MM.1S (cell line): ENCODE measurements around the gene VSIG10L2.

Source experiments
- DNase-seq: peaks from one replicate; pipeline ENCODE4 v3.0.0-alpha.2; 2015
- H2AFZ ChIP-seq: fragments of 300-600 bp; sonication (generic); 2 replicates; pipeline ENCODE4 v1.6.0; 2016; ENCODE audit warnings: antibody characterized with exemption, low read length
- H3F3A ChIP-seq: fragments of 300-600 bp; sonication (generic); 2 replicates; pipeline ENCODE4 v1.6.1; 2016; ENCODE audit warnings: mild to moderate bottlenecking, antibody characterized with exemption, low read length, moderate library complexity, mixed read lengths; ENCODE audit not compliant: insufficient read depth
- H3K27ac ChIP-seq: fragments of 300-600 bp; sonication (generic); 2 replicates; pipeline ENCODE4 v1.5.1; 2016; ENCODE audit warnings: mild to moderate bottlenecking, low read length
- H3K27me3 ChIP-seq: fragments of 300-600 bp; sonication (generic); replicated peaks from 2 replicates; pipeline ENCODE4 v1.6.0; 2016; ENCODE audit warnings: low read length; ENCODE audit not compliant: insufficient read depth
- H3K36me3 ChIP-seq: fragments of 300-600 bp; sonication (generic); replicated peaks from 2 replicates; pipeline ENCODE4 v1.6.1; 2016; ENCODE audit warnings: mild to moderate bottlenecking, low read length, mixed read lengths; ENCODE audit not compliant: insufficient read depth
- H3K4me1 ChIP-seq: fragments of 300-600 bp; sonication (generic); 2 replicates; pipeline ENCODE4 v1.6.1; 2016; ENCODE audit warnings: low read length, mixed read lengths
- H3K4me2 ChIP-seq: fragments of 300-600 bp; sonication (generic); 2 replicates; pipeline ENCODE4 v1.6.0; 2016; ENCODE audit warnings: low read depth, low read length
- H3K4me3 ChIP-seq: fragments of 300-600 bp; sonication (generic); 2 replicates; pipeline ENCODE4 v1.5.1; 2016; ENCODE audit warnings: low read length, mixed read lengths
- H3K79me2 ChIP-seq: fragments of 300-600 bp; sonication (generic); 2 replicates; pipeline ENCODE4 v1.6.1; 2016; ENCODE audit warnings: mixed run types, low read length, mixed read lengths
- H3K9ac ChIP-seq: fragments of 300-600 bp; sonication (generic); 2 replicates; pipeline ENCODE4 v1.6.1; 2016; ENCODE audit warnings: low read length, mixed read lengths
- H3K9me2 ChIP-seq: fragments of 300-600 bp; sonication (generic); replicated peaks from 2 replicates; pipeline ENCODE4 v1.6.1; 2016; ENCODE audit warnings: mild to moderate bottlenecking, low read length, mixed read lengths; ENCODE audit not compliant: insufficient read depth
- H3K9me3 ChIP-seq: fragments of 300-600 bp; sonication (generic); replicated peaks from 2 replicates; pipeline ENCODE4 v1.6.1; 2016; ENCODE audit warnings: mild to moderate bottlenecking, low read length, mixed read lengths; ENCODE audit not compliant: insufficient read depth
- H4K20me1 ChIP-seq: fragments of 300-600 bp; sonication (generic); 2 replicates; pipeline ENCODE4 v1.6.1; 2016; ENCODE audit warnings: mild to moderate bottlenecking, low read length, moderate library complexity, mixed read lengths; ENCODE audit not compliant: insufficient read depth
- CTCF ChIP-seq: fragments of 300-600 bp; sonication (generic); IDR thresholded peaks from 2 replicates; pipeline ENCODE4 v1.5.1; 2016; ENCODE audit warnings: antibody characterized with exemption, low read length, mixed read lengths
- EZH2 ChIP-seq: fragments of 300-600 bp; sonication (generic); optimal IDR thresholded peaks from 2 replicates; pipeline ENCODE3; 2017; ENCODE audit warnings: low read depth, mild to moderate bottlenecking, antibody characterized with exemption, low read length, mixed read lengths
- EZH2phosphoT487 ChIP-seq: fragments of 300-600 bp; sonication (generic); IDR thresholded peaks from 2 replicates; pipeline ENCODE4 v1.6.1; 2018; ENCODE audit warnings: antibody characterized with exemption, low read length

VSIG10L2 gene

GRCh38 chr11:125974284-125974683, 28.4 kb downstream of the VSIG10L2 start:
- Histone ChIP-seq H3K79me2 (no peaks in the 10 kb centered on the region), H3K4me1 (no peaks in the 10 kb centered on the region), H4K20me1 (no peaks in the 10 kb centered on the region), H3K36me3 (no peaks in the 10 kb centered on the region), H3F3A (no peaks in the 10 kb centered on the region), H3K27me3 (no peaks in the 10 kb centered on the region), H3K4me3 (no peak overlapping the region), H3K4me2 (no peak overlapping the region), H2AFZ (no peak overlapping the region), H3K9me2 (no peaks in the 10 kb centered on the region), H3K9ac (no peak overlapping the region), H3K9me3 (no peaks in the 10 kb centered on the region), H3K27ac (no peak overlapping the region)
- TF ChIP-seq EZH2phosphoT487 = no peak
- no peak for TF ChIP-seq EZH2
- no peak for TF ChIP-seq CTCF
- DNase-seq = no peak

- no peaks in the 10 kb centered on the region for H3K9me2 ChIP-seq
- DNase-seq = no peak
- H3K4me3 ChIP-seq = no peak overlapping the region
- no peak overlapping the region for H3K9ac ChIP-seq
- no peaks in the 10 kb centered on the region for H3K79me2 ChIP-seq
- no peak overlapping the region for H3K4me2 ChIP-seq
- H3K27me3 ChIP-seq = no peaks in the 10 kb centered on the region
- H4K20me1 ChIP-seq = no peaks in the 10 kb centered on the region
- H2AFZ ChIP-seq = no peak overlapping the region
- TF ChIP-seq EZH2phosphoT487 (no peak), EZH2 (no peak), CTCF (no peak)
- no peak overlapping the region for H3K27ac ChIP-seq
- no peaks in the 10 kb centered on the region for H3F3A ChIP-seq
- H3K36me3 ChIP-seq = 0 out of 2 replicates have a peak, but pooled peaks cover 2% of the 10 kb centered on the region
- peaks cover 3% of the 10 kb centered on the region for H3K4me1 ChIP-seq
- H3K9me3 ChIP-seq = no peaks in the 10 kb centered on the region
These were observed 29.8 kb downstream of the VSIG10L2 start for GRCh38 chr11:125975634-125976033.

GRCh38 chr11:125976156-125976555, 30.3 kb downstream of the VSIG10L2 start:
- Histone ChIP-seq H3K27ac (no peak overlapping the region), H3K9ac (no peak overlapping the region), H2AFZ (no peak overlapping the region), H3K4me1 (peaks cover 9% of the 10 kb centered on the region), H3K9me3 (no peaks in the 10 kb centered on the region), H3K27me3 (no peaks in the 10 kb centered on the region), H3K36me3 (0 out of 2 replicates have a peak, but pooled peaks cover 4% of the 10 kb centered on the region), H3K4me3 (no peak overlapping the region), H3K9me2 (no peaks in the 10 kb centered on the region), H4K20me1 (no peaks in the 10 kb centered on the region), H3K4me2 (no peak overlapping the region), H3K79me2 (no peaks in the 10 kb centered on the region), H3F3A (peaks cover 4% of the 10 kb centered on the region)
- no peak for TF ChIP-seq EZH2
- TF ChIP-seq CTCF = no peak
- TF ChIP-seq EZH2phosphoT487 = no peak
- DNase-seq = no peak
